HCT116 (cell line): ENCODE measurements around the gene ZBTB16. TPM values are rescaled to one million over a fixed set of nuclear protein-coding genes. Genes with fewer than 3 reads are reported as not detected.

ENCODE experiments used
- ATAC-seq: fragments of 200-7000 bp; cut with Tn5 transposase; 2 replicates; pipeline ENCODE4 v1.9.1; 2020; ENCODE audit warnings: mild to moderate bottlenecking, moderate library complexity
- BruUV-seq: library from RNA; stranded (reverse); fragments of 400-500 nt; replicated peaks from 2 replicates; lab custom pipeline; 2021; lab: Mats Ljungman, UMichigan
- CTCF ChIA-PET: fragments of 300-600 bp; sonication (Branson Sonifier 250); formaldehyde crosslinking; loops from one replicate; lab custom pipeline; 2021; ENCODE audit warnings: antibody characterized with exemption; lab: Charles Lee
- POLR2A ChIA-PET: fragments of 300-600, 350-600 bp; sonication (Branson Sonifier 250); formaldehyde crosslinking; loops from one replicate; lab custom pipeline; 2021; ENCODE audit warnings: antibody characterized with exemption; lab: Charles Lee
- RAD21 ChIA-PET, 2 experiments: fragments of 300-600 bp; sonication (Branson Sonifier 250); formaldehyde crosslinking; loops; one replicate each; lab custom pipeline; 2023; ENCODE audit warnings: low total read pairs in 2 of 2; ENCODE audit not compliant: uncharacterized antibody in 2 of 2, unreplicated experiment in 2 of 2, low non-redundant PET in 1 of 2; lab: Charles Lee
- DNase-seq: peaks from one replicate; pipeline ENCODE4 v3.0.0-alpha.2; 2010; ENCODE audit warnings: low read depth, low spot score
- H2AFZ ChIP-seq: fragments of 200-600 bp; shearing (Covaris generic), sonication (generic); 2 replicates; pipeline ENCODE4 v1.6.1; 2017; ENCODE audit warnings: low read depth, mixed run types, mixed read lengths, antibody characterized with exemption, low read length; ENCODE audit not compliant: poor library complexity, severe bottlenecking
- H3K27ac ChIP-seq: 2 replicates; pipeline ENCODE4 v1.5.1; 2012; ENCODE audit warnings: low read depth, low read length
- H3K27me3 ChIP-seq: fragments of 200-600 bp; sonication (generic); 2 replicates; pipeline ENCODE4 v1.6.1; 2016; ENCODE audit warnings: mixed run types, low read length, mixed read lengths; ENCODE audit not compliant: insufficient read depth
- H3K36me3 ChIP-seq, 2 experiments: fragments of 200-500 bp in 1 of 2; fragments of 200-600 bp in 1 of 2; sonication (Bioruptor generic) in 1 of 2; sonication (generic) in 1 of 2; 2 replicates each; pipeline versions ENCODE4 v1.5.1 to v1.6.1; 2014 to 2016; ENCODE audit warnings: low read length in 2 of 2, inconsistent platforms in 1 of 2, mixed read lengths in 1 of 2, mixed run types in 1 of 2; ENCODE audit not compliant: insufficient read depth in 2 of 2, control insufficient read depth in 1 of 2
- H3K4me1 ChIP-seq, 2 experiments: fragments of 200-600 bp in 1 of 2; sonication (generic) in 1 of 2; 2 replicates each; pipeline versions ENCODE4 v1.5.1 to v1.6.1; 2012 to 2017; ENCODE audit warnings: low read length in 2 of 2, inconsistent platforms in 1 of 2, mild to moderate bottlenecking in 1 of 2, mixed read lengths in 1 of 2, mixed run types in 1 of 2, moderate library complexity in 1 of 2; ENCODE audit not compliant: insufficient read depth in 2 of 2, control insufficient read depth in 1 of 2
- H3K4me2 ChIP-seq: fragments of 200-600 bp; sonication (generic); 2 replicates; pipeline ENCODE4 v1.6.1; 2017; ENCODE audit warnings: mixed run types, low read length, mixed read lengths
- H3K4me3 ChIP-seq, 2 experiments: fragments of 200-600 bp in 1 of 2; sonication (generic) in 1 of 2; replicated peaks in 1 of 2; 2 replicates each; pipeline ENCODE4 v1.5.1; 2011 to 2016; ENCODE audit warnings: low read length in 2 of 2, control low read depth in 1 of 2, low read depth in 1 of 2, mild to moderate bottlenecking in 1 of 2, mixed read lengths in 1 of 2, mixed run types in 1 of 2
- H3K79me2 ChIP-seq: fragments of 200-600 bp; sonication (generic); 2 replicates; pipeline ENCODE4 v1.6.1; 2017; ENCODE audit warnings: mild to moderate bottlenecking, mixed run types, low read length, moderate library complexity, mixed read lengths; ENCODE audit not compliant: insufficient read depth
- H3K9ac ChIP-seq: fragments of 200-600 bp; sonication (generic); 2 replicates; pipeline ENCODE4 v1.6.1; 2016; ENCODE audit warnings: low read length, mixed read lengths
- H3K9me2 ChIP-seq: fragments of 200-600 bp; sonication (generic), shearing (Covaris generic); 2 replicates; pipeline ENCODE4 v1.6.1; 2017; ENCODE audit warnings: mixed run types, mild to moderate bottlenecking, moderate library complexity; ENCODE audit not compliant: insufficient read depth
- H3K9me3 ChIP-seq, 2 experiments: fragments of 200-500 bp in 1 of 2; fragments of 200-600 bp in 1 of 2; sonication (Bioruptor generic) in 1 of 2; sonication (generic) in 1 of 2; 2 replicates each; pipeline ENCODE4 v1.6.1; 2014 to 2017; ENCODE audit warnings: low read length in 2 of 2, mixed read lengths in 2 of 2, inconsistent platforms in 1 of 2, low read depth in 1 of 2, mild to moderate bottlenecking in 1 of 2, mixed run types in 1 of 2, moderate library complexity in 1 of 2; ENCODE audit not compliant: control insufficient read depth in 1 of 2, insufficient read depth in 1 of 2
- H4K20me1 ChIP-seq: fragments of 200-600 bp; sonication (generic), shearing (Covaris generic); 2 replicates; pipeline ENCODE4 v1.6.1; 2017; ENCODE audit warnings: mixed run types, mild to moderate bottlenecking, moderate library complexity; ENCODE audit not compliant: insufficient read depth
- EGR1 ChIP-seq: IDR thresholded peaks from 2 replicates; pipeline ENCODE4 v1.6.1; 2012; ENCODE audit warnings: low read depth
- EZH2 ChIP-seq: fragments of 200-600 bp; sonication (generic); IDR thresholded peaks from 2 replicates; pipeline ENCODE4 v1.6.1; 2017; ENCODE audit warnings: antibody characterized with exemption, mixed run types
- EZH2phosphoT487 ChIP-seq: fragments of 200-600 bp; IDR thresholded peaks from 2 replicates; pipeline ENCODE4 v1.6.1; 2018; ENCODE audit warnings: antibody characterized with exemption, borderline replicate concordance
- RAD21 ChIP-seq: IDR thresholded peaks from 2 replicates; pipeline ENCODE4 v1.6.1; 2012; ENCODE audit warnings: low read depth, mild to moderate bottlenecking
- SIN3A ChIP-seq: IDR thresholded peaks from 2 replicates; pipeline ENCODE4 v1.6.1; 2012; ENCODE audit warnings: low read depth
- TCF7L2 ChIP-seq: IDR thresholded peaks from 2 replicates; pipeline ENCODE4 v1.7.0; 2011; ENCODE audit warnings: borderline replicate concordance, inconsistent platforms; ENCODE audit not compliant: insufficient read depth, insufficient read length; ENCODE audit errors: extremely low read depth
- YY1 ChIP-seq: IDR thresholded peaks from 2 replicates; pipeline ENCODE4 v1.6.1; 2011; ENCODE audit warnings: low read length, low read depth, moderate library complexity, mild to moderate bottlenecking; ENCODE audit not compliant: insufficient replicate concordance; ENCODE audit errors: extremely low read depth
- intact Hi-C: fragments of 100-400 bp; cut with micrococcal nuclease; formaldehyde crosslinking; loops from 2 replicates; pipeline ENCODE4 v1.10.0; 2022
- total RNA-seq: library from RNA; stranded (reverse); gene quantifications from one replicate; pipeline ENCODE4 v1.2.1, GENCODE V29; 2021; ENCODE audit not compliant: unreplicated experiment
- TF ChIP-seq, protein P1 (sequence below), 3 experiments: fragments of 200-600 bp in 1 of 3; sonication (generic) in 1 of 3; IDR thresholded peaks in 2 of 3; conservative IDR thresholded peaks in 1 of 3; 2 replicates each; pipeline ENCODE4 v1.5.1; 2012 to 2017; ENCODE audit warnings: low read depth in 2 of 3, low read length in 2 of 3, antibody characterized with exemption in 1 of 3, borderline replicate concordance in 1 of 3, control low read depth in 1 of 3, mild to moderate bottlenecking in 1 of 3, mixed read lengths in 1 of 3, mixed run types in 1 of 3, moderate library complexity in 1 of 3; ENCODE audit not compliant: insufficient read depth in 1 of 3
- TF ChIP-seq, protein P2 (sequence below): IDR thresholded peaks from 2 replicates; pipeline ENCODE4 v1.6.1; 2012

Gene ZBTB16
- total RNA-seq, 1 experiment from 2014 or later, result 0.30 TPM

DNA sequence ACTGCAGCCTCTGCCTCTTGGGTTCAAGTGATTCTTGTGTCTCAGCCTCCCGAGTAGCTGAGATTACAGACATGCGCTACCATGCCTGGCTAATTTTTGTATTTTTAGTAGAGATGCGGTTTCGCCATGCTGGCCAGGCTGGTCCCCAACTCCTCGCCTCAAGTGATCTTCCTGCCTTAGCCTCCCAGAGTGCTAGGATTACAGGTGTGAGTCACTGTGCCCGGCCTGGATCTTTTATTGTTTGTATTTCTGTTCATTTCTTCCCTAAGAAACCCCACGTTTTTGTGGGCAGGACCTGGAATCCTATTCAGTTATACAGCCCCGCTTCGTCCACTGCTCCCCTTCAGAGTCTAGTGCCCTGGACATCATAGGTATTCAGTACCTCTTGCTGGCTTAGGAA lies 28.7 kb downstream of the ZBTB16 start:
- no peaks in the 10 kb centered on the region for H3K4me1 ChIP-seq
- ChIA-PET POLR2A (no interaction called here), RAD21 (no interaction called here), CTCF (no interaction called here)
- no peaks in the 10 kb centered on the region for H3K79me2 ChIP-seq
- no peak overlapping the region for H3K27ac ChIP-seq
- H3K36me3 ChIP-seq, result no peaks in the 10 kb centered on the region
- H3K9me3 ChIP-seq, result no peaks in the 10 kb centered on the region
- no peak overlapping the region for H3K4me2 ChIP-seq
- no peaks in the 10 kb centered on the region for H4K20me1 ChIP-seq
- intact Hi-C loops, result no loop called here
- peaks cover 23% of the 10 kb centered on the region for H3K27me3 ChIP-seq
- no peaks in the 10 kb centered on the region for H3K9me2 ChIP-seq
- H3K9ac ChIP-seq, result no peak overlapping the region
- no peak for ATAC-seq
- no TSS peak for BruUV-seq
- DNase-seq, result no peak
- H3K4me3 ChIP-seq, result no peak overlapping the region
- H2AFZ ChIP-seq, result no peak overlapping the region
- TF ChIP-seq, protein P1, sequence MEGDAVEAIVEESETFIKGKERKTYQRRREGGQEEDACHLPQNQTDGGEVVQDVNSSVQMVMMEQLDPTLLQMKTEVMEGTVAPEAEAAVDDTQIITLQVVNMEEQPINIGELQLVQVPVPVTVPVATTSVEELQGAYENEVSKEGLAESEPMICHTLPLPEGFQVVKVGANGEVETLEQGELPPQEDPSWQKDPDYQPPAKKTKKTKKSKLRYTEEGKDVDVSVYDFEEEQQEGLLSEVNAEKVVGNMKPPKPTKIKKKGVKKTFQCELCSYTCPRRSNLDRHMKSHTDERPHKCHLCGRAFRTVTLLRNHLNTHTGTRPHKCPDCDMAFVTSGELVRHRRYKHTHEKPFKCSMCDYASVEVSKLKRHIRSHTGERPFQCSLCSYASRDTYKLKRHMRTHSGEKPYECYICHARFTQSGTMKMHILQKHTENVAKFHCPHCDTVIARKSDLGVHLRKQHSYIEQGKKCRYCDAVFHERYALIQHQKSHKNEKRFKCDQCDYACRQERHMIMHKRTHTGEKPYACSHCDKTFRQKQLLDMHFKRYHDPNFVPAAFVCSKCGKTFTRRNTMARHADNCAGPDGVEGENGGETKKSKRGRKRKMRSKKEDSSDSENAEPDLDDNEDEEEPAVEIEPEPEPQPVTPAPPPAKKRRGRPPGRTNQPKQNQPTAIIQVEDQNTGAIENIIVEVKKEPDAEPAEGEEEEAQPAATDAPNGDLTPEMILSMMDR (IDR thresholded peaks at IDR 0.05 in 2 of 3, conservative IDR thresholded peaks at IDR 0.05 in 1 of 3; ENCODE audit: borderline replicate concordance in 1 of 3, insufficient read depth in 1 of 3, low read depth in 2 of 3, low read length in 2 of 3), result no peak
- TF ChIP-seq EZH2phosphoT487, result no peak
- no peak for TF ChIP-seq TCF7L2

DNA sequence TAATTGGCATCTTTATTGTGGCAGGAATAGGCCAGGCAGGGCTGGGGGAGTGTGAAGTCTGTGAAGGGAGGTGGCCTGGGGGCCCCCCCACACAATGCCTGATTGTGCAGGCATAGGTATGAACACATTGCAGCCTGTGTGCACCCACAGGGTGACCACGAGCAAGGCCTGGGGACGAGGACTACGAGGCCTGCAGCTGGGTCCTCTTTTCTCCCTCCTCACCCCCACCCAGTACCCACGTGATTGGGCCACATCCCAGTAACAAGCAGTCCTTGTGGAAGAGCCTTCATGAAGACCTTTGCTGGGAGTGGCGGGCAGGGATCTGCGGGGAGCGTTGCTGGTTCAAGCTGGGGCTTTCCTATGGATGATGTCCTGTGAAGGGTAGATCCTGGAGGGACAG lies 29.3 kb downstream of the ZBTB16 start:
- POLR2A ChIA-PET, result no interaction called here

More for the DNA sequence above, 29.3 kb downstream of the ZBTB16 start:
- DNase-seq, result no peak
- ChIA-PET RAD21 (no interaction called here), CTCF (no interaction called here)
- ATAC-seq, result no peak
- H3K9me3 ChIP-seq, result no peaks in the 10 kb centered on the region
- no peaks in the 10 kb centered on the region for H3K4me1 ChIP-seq
- no peaks in the 10 kb centered on the region for H3K79me2 ChIP-seq
- BruUV-seq, result no TSS peak
- no peak overlapping the region for H3K9ac ChIP-seq
- H3K27me3 ChIP-seq, result peaks cover 23% of the 10 kb centered on the region
- H4K20me1 ChIP-seq, result no peaks in the 10 kb centered on the region
- H3K9me2 ChIP-seq, result no peaks in the 10 kb centered on the region
- H3K4me2 ChIP-seq, result no peak overlapping the region
- intact Hi-C loops, result no loop called here
- H2AFZ ChIP-seq, result no peak overlapping the region
- no peak for TF ChIP-seq RAD21
- TF ChIP-seq YY1, result no peak
- TF ChIP-seq, protein P2, sequence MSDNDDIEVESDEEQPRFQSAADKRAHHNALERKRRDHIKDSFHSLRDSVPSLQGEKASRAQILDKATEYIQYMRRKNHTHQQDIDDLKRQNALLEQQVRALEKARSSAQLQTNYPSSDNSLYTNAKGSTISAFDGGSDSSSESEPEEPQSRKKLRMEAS, result no peak
- no peak for TF ChIP-seq EGR1
- no peak for TF ChIP-seq EZH2phosphoT487
- TF ChIP-seq EZH2, result no peak
- TF ChIP-seq SIN3A, result no peak
- H3K4me3 ChIP-seq, result no peak overlapping the region
- no peak overlapping the region for H3K27ac ChIP-seq
- H3K36me3 ChIP-seq, result no peaks in the 10 kb centered on the region
